ENCODE data around the gene CASZ1.

DNA sequence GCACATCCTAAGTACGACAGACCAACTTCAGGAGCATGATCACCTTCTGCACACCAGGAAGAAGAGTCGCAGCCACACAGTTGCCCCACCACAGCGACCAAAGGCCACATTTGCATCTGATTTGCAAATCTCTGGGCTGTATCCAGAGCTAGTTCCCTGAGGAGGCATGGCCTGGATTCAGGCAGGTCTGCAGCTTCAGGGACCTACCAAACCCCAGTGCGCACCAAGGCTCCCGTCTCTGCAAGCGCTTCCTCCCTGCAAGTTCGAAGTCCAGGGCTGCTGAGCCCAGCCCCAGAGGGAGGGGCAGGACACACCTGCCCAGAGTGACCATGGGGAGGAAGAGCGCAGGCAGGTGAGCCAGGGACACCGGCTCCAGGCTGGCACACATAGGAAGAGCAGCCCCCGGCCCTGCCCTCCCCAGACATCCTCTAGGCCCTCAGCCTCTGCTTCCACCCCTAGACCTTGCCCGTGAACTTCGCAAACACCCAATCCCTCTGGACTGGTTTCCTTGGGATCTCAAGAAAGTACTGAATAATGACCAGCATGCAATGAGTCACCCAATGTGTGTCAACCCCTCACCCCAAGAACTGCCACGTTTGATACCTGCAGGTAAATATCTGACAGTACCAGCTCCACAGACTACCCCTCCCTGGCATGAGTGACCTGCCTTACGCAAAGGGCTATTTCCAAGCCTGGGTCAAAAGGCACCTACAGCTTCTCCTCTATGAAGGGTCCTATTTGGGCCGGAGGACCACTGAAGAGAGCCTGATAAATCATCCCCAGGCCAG is 36.8 kb downstream of the CASZ1 start:
- TF ChIP-seq, protein P1, sequence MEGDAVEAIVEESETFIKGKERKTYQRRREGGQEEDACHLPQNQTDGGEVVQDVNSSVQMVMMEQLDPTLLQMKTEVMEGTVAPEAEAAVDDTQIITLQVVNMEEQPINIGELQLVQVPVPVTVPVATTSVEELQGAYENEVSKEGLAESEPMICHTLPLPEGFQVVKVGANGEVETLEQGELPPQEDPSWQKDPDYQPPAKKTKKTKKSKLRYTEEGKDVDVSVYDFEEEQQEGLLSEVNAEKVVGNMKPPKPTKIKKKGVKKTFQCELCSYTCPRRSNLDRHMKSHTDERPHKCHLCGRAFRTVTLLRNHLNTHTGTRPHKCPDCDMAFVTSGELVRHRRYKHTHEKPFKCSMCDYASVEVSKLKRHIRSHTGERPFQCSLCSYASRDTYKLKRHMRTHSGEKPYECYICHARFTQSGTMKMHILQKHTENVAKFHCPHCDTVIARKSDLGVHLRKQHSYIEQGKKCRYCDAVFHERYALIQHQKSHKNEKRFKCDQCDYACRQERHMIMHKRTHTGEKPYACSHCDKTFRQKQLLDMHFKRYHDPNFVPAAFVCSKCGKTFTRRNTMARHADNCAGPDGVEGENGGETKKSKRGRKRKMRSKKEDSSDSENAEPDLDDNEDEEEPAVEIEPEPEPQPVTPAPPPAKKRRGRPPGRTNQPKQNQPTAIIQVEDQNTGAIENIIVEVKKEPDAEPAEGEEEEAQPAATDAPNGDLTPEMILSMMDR (IDR thresholded peaks at IDR 0.05) = no peak
- TF ChIP-seq POLR2A (IDR thresholded peaks at IDR 0.05) = no peak

Measured in esophagus squamous epithelium (tissue), 4 donors.